NCI-H774 (cell line): ENCODE measurements around the gene GDPD5.

ENCODE experiments used
- DNase-seq: peaks from one replicate; lab custom pipeline; 2025; lab: John Stamatoyannopoulos, UW

The GDPD5 gene

GRCh38 chr11:75557666-75558494, 32.1 kb upstream of the GDPD5 start:
- no peak for DNase-seq

GRCh38 chr11:75556275-75556674, 30.5 kb upstream of the GDPD5 start:
- no peak for DNase-seq

GRCh38 chr11:75555079-75555811, 29.5 kb upstream of the GDPD5 start:
- DNase-seq: no peak

- no peak for DNase-seq
Measured at GRCh38 chr11:75554258-75555022, 28.7 kb upstream of the GDPD5 start.

- no peak for DNase-seq
Measured at GRCh38 chr11:75553889-75554257, 28.1 kb upstream of the GDPD5 start.

GRCh38 chr11:75553182-75553581, 27.4 kb upstream of the GDPD5 start:
- DNase-seq: no peak

- DNase-seq: no peak
Measured at GRCh38 chr11:75549370-75549958, 23.7 kb upstream of the GDPD5 start.

- no peak for DNase-seq
Measured at GRCh38 chr11:75548595-75549272, 23.0 kb upstream of the GDPD5 start.

GRCh38 chr11:75547617-75548058, 21.9 kb upstream of the GDPD5 start:
- DNase-seq: peak; percentile 61

GRCh38 chr11:75547177-75547576, 21.4 kb upstream of the GDPD5 start:
- DNase-seq: no peak

- DNase-seq: no peak
Measured at GRCh38 chr11:75543806-75544205, 18.1 kb upstream of the GDPD5 start.

GRCh38 chr11:75542088-75542438, 16.3 kb upstream of the GDPD5 start:
- no peak for DNase-seq

- no peak for DNase-seq
Measured at GRCh38 chr11:75541193-75542087, 15.7 kb upstream of the GDPD5 start.

GRCh38 chr11:75539459-75540334, 14.0 kb upstream of the GDPD5 start:
- no peak for DNase-seq

GRCh38 chr11:75538150-75538942, 12.6 kb upstream of the GDPD5 start:
- DNase-seq: no peak

GRCh38 chr11:75537740-75538139, 12.0 kb upstream of the GDPD5 start:
- DNase-seq: no peak

GRCh38 chr11:75536786-75537641, 11.3 kb upstream of the GDPD5 start:
- no peak for DNase-seq

GRCh38 chr11:75535071-75535470, 9.3 kb upstream of the GDPD5 start:
- no peak for DNase-seq
